HepG2 (cell line): Measurements from ENCODE around the gene PLEKHH1. TPM values are rescaled to one million over a fixed set of nuclear protein-coding genes. Genes with fewer than 3 reads are reported as not detected.
A peak's percentile ranks its signal among the peaks of the same experiment; 100 is the strongest.

Source experiments
- AKAP8 ChIP-seq: sonication (generic); formaldehyde crosslinking; IDR thresholded peaks from 2 replicates; pipeline ENCODE4 v1.5.1; 2020; ENCODE audit warnings: mild to moderate bottlenecking, missing genetic modification reagents
- ATF7 ChIP-seq, 2 experiments: fragments of 450-650 bp in 1 of 2; sonication (generic) in 1 of 2; formaldehyde crosslinking in 1 of 2; IDR thresholded peaks; 2 replicates each; pipeline versions ENCODE4 v1.4.0 to v1.6.1; 2016 to 2020; ENCODE audit warnings: antibody characterized with exemption in 1 of 2, mild to moderate bottlenecking in 1 of 2, missing genetic modification reagents in 1 of 2
- ATF7-NPFF ChIP-seq: sonication (generic); formaldehyde crosslinking; IDR thresholded peaks from 2 replicates; pipeline ENCODE4 v1.8.1; 2023; ENCODE audit warnings: mild to moderate bottlenecking, low read depth, missing genetic modification reagents, moderate library complexity
- CBX1 ChIP-seq: IDR thresholded peaks from one replicate; pipeline ENCODE4 v1.6.1; 2016; ENCODE audit warnings: antibody characterized with exemption, low read depth
- DPF2 ChIP-seq: sonication (generic); formaldehyde crosslinking; IDR thresholded peaks from 2 replicates; pipeline ENCODE4 v1.4.0; 2020; ENCODE audit warnings: mild to moderate bottlenecking, low read depth, missing genetic modification reagents, borderline replicate concordance
- KLF13 ChIP-seq: sonication (generic); formaldehyde crosslinking; IDR thresholded peaks from 2 replicates; pipeline ENCODE4 v1.4.0; 2020; ENCODE audit warnings: mild to moderate bottlenecking, missing genetic modification reagents
- KLF16 ChIP-seq, 2 experiments: sonication (generic) in 1 of 2; formaldehyde crosslinking in 1 of 2; IDR thresholded peaks; 2 replicates each; pipeline versions ENCODE4 v1.6.1 to v1.8.0; 2016 to 2023; ENCODE audit warnings: missing genetic modification reagents in 2 of 2, missing compliant biosample characterization in 1 of 2
- MEIS2 ChIP-seq: sonication (generic); formaldehyde crosslinking; IDR thresholded peaks from 2 replicates; pipeline ENCODE4 v1.9.0; 2021; ENCODE audit warnings: mild to moderate bottlenecking, missing genetic modification reagents
- POLR2AphosphoS5 ChIP-seq: IDR thresholded peaks from 2 replicates; pipeline ENCODE4 v1.6.1; 2012; ENCODE audit warnings: low read depth, low read length
- RBM22 ChIP-seq: fragments of 200-400 bp; formaldehyde crosslinking; optimal IDR thresholded peaks from 2 replicates; pipeline ENCODE3; 2017; ENCODE audit warnings: mild to moderate bottlenecking, low read length, moderate library complexity
- TBP ChIP-seq: sonication (generic); formaldehyde crosslinking; IDR thresholded peaks from 2 replicates; pipeline ENCODE4 v1.5.0; 2020; ENCODE audit warnings: missing genetic modification reagents
- TEAD3 ChIP-seq: optimal IDR thresholded peaks from 2 replicates; pipeline ENCODE3; 2016; ENCODE audit warnings: borderline replicate concordance
- TRAFD1 ChIP-seq: sonication (generic); formaldehyde crosslinking; IDR thresholded peaks from 2 replicates; pipeline ENCODE4 v1.5.1; 2020; ENCODE audit warnings: missing genetic modification reagents, mild to moderate bottlenecking, borderline replicate concordance
- ZBTB39 ChIP-seq: sonication (generic); formaldehyde crosslinking; IDR thresholded peaks from 2 replicates; pipeline ENCODE4 v1.5.0; 2020; ENCODE audit warnings: missing genetic modification reagents
- ZEB1 ChIP-seq: IDR thresholded peaks from 2 replicates; pipeline ENCODE4 v1.6.1; 2012; ENCODE audit warnings: mild to moderate bottlenecking, low read depth, inconsistent platforms; ENCODE audit not compliant: insufficient replicate concordance
- ZFYVE20 ChIP-seq: sonication (generic); formaldehyde crosslinking; IDR thresholded peaks from 2 replicates; pipeline ENCODE4 v1.8.0; 2023; ENCODE audit warnings: low read depth, mild to moderate bottlenecking, moderate library complexity, missing genetic modification reagents, borderline replicate concordance
- ZNF275 ChIP-seq: sonication (generic); formaldehyde crosslinking; IDR thresholded peaks from 2 replicates; pipeline ENCODE4 v1.8.0; 2022; ENCODE audit warnings: missing genetic modification reagents, mild to moderate bottlenecking, inconsistent platforms, borderline replicate concordance
- ZNF282 ChIP-seq: fragments of 450-650 bp; IDR thresholded peaks from 2 replicates; pipeline ENCODE4 v1.6.1; 2018; ENCODE audit not compliant: partially characterized antibody
- ZNF337 ChIP-seq: sonication (generic); formaldehyde crosslinking; IDR thresholded peaks from 2 replicates; pipeline ENCODE4 v1.5.1; 2020; ENCODE audit warnings: missing genetic modification reagents, low read depth, mild to moderate bottlenecking, borderline replicate concordance
- ZNF605 ChIP-seq: sonication (generic); formaldehyde crosslinking; IDR thresholded peaks from 2 replicates; pipeline ENCODE4 v1.8.0; 2022; ENCODE audit warnings: mild to moderate bottlenecking, missing genetic modification reagents
- ZNF670 ChIP-seq: sonication (generic); formaldehyde crosslinking; IDR thresholded peaks from 2 replicates; pipeline ENCODE4 v1.8.0; 2022; ENCODE audit warnings: mild to moderate bottlenecking, missing genetic modification reagents, borderline replicate concordance
- ZUFSP ChIP-seq: sonication (generic); formaldehyde crosslinking; IDR thresholded peaks from 2 replicates; pipeline ENCODE4 v1.9.0; 2021; ENCODE audit warnings: missing genetic modification reagents, mild to moderate bottlenecking, borderline replicate concordance
- polyA plus RNA-seq, 8 experiments: library from polyadenylated mRNA; depleted of rRNA in 3 of 8; stranded (reverse) in 7 of 8; unstranded in 1 of 8; fragments of >200 nt; fragmentation: Illumina TruSeq in 4 of 8; extraction: Trizol in 4 of 8; gene quantifications; 2 replicates each; pipeline versions ENCODE4 v1.2.1 to v1.2.3, GENCODE V29; 2011 to 2016; ENCODE audit warnings: low read depth in 4 of 8, missing spikeins in 1 of 8, mixed read lengths in 1 of 8; ENCODE audit not compliant: insufficient read depth in 1 of 8
- total RNA-seq, 5 experiments: library from RNA; depleted of rRNA; stranded (reverse); fragments of >200 nt; fragmentation: Illumina TruSeq; extraction: Trizol; gene quantifications; 2 replicates each; pipeline ENCODE4 v1.2.3, GENCODE V29; 2016; ENCODE audit warnings: low read depth in 1 of 5

The PLEKHH1 gene
- total and polyA plus RNA-seq, 2 of the 13 experiments (the other 11 are each of a cell fraction or from before 2014, with no cell fraction given), result 8.6 to 15.8 TPM

- TF ChIP-seq ZNF605 (CRISPR knock-in tag) (peak; percentile 87), KLF13 (no peak), TEAD3 (CRISPR knock-in tag) (peak; percentile 39), ATF7-NPFF (peak; percentile 64; the same call in 1 of the 2 replicates), CBX1 (peak; percentile 39), ZBTB39 (CRISPR knock-in tag) (no peak), ZNF337 (CRISPR knock-in tag) (0 out of 2 replicates have a peak, but pooled peaks have one; percentile 40), ZNF282 (no peak), ZFYVE20 (no peak), ZNF275 (CRISPR knock-in tag) (no peak), TBP (CRISPR knock-in tag) (no peak), MEIS2 (no peak; the same call in 1 of the 2 replicates), RBM22 (no peak), ZUFSP (CRISPR knock-in tag) (no peak), KLF16 (CRISPR knock-in tag; IDR thresholded peaks at IDR 0.05) (peak in 1 of 2 experiments; percentile 62; a peak in 1 of 4 replicates), POLR2AphosphoS5 (peak; percentile 71), ZNF670 (0 out of 2 replicates have a peak, but pooled peaks have one; percentile 54), ZEB1 (peak; percentile 91), TRAFD1 (CRISPR knock-in tag) (0 out of 2 replicates have a peak, but pooled peaks have one; percentile 50), AKAP8 (CRISPR knock-in tag) (0 out of 2 replicates have a peak, but pooled peaks have one; percentile 44), DPF2 (CRISPR knock-in tag) (0 out of 2 replicates have a peak, but pooled peaks have one; percentile 12), ATF7 (IDR thresholded peaks at IDR 0.05) (peak; percentile 100), ATF7 (CRISPR knock-in tag; IDR thresholded peaks at IDR 0.05) (peak; percentile 100)
Observed at GRCh38 chr14:67619446-67620216, 86.5 kb downstream of the PLEKHH1 start, which contains the start of gene ARG2 (continued).
